Hematopoietic multipotent progenitor cell treated with erythropoietin and hydrocortisone succinate and interleukin-3 and kit ligand, for 15 days (in vitro differentiated cells): ENCODE data around the gene PPP1R26.
"Not testable (repeated sequence)": the region's sequence is repeated elsewhere in the genome, so short reads cannot be mapped to it uniquely, and the experiment has no call there.

ENCODE experiments used
- DNase-seq: peaks from one replicate; pipeline ENCODE4 v3.0.0-alpha.2; 2015; ENCODE audit warnings: low spot score

The PPP1R26 gene, protein sequence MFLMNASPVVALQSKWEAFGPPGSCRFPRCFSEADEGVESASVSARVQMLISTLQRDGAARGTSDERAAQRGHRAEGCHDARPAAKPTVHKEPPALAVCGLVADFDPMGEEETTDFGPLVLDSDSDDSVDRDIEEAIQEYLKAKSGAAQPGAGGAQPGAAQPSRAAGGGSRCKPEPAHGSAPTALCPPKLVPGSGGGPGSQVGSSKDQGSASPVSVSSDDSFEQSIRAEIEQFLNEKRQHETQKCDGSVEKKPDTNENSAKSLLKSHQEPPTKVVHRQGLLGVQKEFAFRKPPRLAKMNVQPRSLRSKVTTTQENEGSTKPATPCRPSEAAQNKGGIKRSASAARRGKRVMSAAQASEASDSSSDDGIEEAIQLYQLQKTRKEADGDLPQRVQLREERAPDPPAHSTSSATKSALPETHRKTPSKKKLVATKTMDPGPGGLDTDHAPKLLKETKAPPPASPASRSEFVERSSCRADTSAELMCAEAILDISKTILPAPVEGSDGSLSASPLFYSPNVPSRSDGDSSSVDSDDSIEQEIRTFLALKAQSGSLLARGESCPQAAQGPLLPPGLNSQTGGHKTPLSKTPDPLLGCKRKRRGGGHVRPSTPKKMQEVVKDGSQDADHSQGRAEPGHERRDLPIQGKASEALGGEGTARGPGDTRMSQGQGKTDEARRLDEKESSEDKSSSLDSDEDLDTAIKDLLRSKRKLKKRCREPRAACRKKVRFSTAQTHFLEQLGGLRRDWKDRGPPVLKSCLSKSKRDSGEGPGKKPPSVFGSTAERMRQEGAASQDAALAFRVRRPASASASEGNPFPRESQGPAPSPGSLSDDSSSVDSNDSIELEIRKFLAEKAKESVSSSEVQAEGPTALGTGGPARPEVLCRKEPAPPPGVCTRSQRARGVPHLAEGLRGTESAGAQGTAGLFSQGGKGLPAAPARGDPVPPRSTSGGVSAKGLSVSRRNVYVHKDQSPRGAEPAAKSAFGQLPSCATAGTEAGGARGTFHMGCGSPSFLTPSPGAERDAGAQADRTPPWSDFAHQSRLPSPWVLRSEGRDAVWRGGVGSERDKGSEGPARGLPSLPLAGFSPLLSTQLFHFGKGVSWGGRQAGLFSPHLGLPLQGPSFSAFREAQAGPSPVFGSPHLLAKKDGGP (N-terminal part only)

DNA sequence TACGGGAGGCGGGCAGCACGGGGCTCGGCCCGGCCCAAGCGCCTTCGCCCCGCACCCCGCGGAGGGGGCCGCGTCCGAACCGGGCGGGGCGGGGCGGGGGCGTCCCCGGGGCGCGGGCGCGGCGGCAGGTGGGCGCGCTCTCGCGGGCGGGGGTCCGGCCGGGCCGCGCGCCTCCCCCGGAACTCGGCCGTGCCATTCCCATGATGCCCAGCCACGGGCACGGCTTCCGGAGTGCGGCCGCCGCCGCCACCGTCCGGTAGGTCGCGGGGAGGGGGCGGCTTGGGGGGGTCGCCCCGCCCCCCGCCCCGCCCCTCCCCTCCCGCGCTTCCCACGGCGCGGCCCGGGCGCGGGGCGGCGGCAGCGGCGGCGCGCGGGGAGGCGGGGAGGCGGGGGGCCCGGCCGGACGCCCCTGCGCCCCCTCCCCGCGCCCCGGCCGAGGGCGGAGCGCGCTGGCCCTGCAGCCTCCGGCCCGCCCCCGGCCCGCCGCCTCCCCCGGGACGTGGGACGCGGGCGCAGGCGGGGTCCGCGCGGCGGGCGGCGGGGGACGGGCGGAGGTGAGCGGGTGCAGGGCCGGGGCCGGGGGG, at the start of gene PPP1R26:
TSS of gene PPP1R26 (plus strand) at position 314 of the 584 bp plus-strand sequence. CDS start 4,729 bp downstream, outside the sequence.
- DNase-seq: no peak

DNA sequence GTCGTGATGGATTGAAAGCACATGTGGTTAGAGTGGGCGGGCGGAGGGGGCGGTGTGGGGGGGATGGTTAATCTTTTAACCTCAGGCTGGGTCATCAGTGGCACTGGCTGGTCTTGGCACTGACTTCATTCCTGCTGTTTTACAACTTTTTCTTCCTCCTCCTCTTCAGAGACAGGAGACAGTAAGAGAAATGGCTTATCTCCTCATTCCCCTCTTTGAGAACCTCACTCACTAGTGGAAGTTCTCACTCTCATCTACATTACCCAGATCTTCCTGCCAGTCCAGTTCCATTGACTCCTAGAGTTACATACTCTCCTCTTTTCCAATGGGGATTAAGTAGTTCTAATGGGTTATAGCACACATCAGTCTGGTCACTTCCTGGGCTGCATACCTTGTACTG, 42.3 kb upstream of the PPP1R26 start:
- no peak for DNase-seq

DNA sequence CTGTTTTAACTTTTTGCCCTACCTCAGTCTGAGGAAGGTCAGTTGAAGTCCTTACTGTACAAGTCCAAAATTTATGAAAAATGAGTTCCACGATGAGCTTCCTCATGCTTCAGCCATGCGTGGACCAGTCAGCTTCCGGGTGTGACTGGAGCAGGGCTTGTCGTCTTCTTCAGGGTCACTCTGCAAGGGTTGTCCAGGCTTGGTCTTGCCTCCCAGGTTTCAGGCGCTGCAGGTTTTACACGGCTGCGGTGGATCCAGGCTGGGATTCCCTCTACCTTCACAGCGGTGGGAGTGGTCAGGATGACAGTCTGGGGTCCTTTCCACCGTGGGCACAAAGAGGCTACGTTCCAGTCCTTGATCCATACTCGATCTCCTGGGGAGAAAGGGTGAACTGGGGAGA, 41.9 kb upstream of the PPP1R26 start:
- not testable (repeated sequence) for DNase-seq

DNA sequence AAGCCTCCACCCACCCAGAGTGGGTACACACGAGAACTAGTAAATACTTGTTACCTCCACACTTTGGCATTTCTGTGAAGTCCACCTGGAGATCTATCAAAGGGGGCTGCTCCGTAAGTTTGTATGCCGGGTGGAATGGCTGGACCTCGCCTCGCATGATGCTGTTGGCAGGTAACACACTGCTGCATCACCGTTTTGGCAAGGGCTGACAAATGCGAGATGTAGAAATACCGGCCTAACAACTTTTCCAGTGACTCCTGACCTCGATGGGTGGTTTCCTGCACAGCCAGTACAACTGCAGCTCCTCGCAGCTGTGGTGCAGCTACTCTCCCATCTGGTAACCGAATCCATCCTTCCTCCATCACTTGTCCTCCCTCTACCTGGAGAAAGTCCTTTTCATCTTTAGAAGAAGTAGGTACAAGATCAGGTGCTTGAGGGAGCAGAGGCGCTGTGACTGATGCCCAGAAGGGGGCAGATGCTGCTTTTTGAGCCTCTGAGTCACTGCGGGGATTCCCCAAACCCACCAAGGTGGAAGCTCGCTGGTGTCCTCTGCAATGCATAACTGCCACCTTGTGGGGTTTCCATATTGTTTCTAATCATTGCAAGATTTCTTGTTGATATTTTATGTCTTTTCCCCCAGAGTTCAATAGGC, 40.9 kb upstream of the PPP1R26 start:
- not testable (repeated sequence) for DNase-seq

DNA sequence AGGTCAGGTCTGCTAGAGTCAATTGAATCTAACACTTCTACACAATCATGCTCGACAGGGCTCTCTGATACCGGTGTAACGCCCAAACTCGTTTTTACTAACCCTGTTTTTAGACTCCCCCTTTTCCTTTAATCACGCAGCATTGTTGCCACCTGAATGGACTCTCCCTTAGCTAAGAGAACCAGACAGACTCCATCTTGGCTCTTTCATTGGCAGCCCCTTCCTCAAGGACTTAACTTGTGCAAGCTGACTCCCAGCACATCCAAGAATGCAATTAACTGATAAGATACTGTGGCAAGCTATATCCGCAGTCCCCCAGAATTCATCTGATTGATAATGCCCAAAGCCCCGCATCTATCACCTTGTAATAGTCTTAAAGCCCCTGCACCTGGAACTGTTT, 40.1 kb upstream of the PPP1R26 start:
- not testable (repeated sequence) for DNase-seq

DNA sequence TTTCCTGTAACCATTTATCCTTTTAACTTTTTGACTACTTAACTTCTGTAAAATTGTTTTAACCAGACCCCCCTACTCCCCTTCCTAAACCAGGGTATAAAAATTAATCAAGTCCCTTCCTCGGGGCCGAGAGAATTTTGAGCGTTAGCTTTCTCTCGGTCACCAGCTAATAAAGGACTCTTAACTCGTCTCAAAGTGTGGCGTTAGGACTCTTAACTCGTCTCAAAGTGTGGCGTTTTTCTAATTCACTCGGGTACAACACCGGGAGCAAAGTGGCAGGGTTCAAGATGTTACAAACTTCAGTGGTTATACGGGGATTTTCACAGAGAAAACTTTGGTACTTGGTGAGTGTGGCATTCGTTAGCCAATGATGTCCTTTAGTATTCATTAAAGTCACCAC, 39.7 kb upstream of the PPP1R26 start:
- DNase-seq: no peak

DNA sequence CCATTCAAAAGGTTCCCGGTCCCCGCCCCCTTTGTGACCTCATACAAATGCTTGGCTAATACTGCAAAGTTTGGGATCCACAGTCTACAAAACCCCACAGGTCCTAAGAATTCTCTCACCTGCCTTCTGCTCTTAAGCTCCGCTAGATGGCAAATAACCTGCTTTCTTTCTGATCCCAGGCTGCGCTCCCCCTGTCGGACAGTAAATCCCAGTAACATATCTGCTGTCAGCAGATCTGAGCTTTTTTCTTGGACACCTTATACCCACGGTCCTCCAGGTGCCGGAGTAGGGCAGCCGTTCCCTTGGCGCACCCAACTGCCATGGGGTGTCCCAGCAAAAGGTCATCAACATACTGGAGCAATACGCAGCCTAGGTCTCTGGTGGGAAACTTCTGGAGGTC, 39.0 kb upstream of the PPP1R26 start:
- no peak for DNase-seq

DNA sequence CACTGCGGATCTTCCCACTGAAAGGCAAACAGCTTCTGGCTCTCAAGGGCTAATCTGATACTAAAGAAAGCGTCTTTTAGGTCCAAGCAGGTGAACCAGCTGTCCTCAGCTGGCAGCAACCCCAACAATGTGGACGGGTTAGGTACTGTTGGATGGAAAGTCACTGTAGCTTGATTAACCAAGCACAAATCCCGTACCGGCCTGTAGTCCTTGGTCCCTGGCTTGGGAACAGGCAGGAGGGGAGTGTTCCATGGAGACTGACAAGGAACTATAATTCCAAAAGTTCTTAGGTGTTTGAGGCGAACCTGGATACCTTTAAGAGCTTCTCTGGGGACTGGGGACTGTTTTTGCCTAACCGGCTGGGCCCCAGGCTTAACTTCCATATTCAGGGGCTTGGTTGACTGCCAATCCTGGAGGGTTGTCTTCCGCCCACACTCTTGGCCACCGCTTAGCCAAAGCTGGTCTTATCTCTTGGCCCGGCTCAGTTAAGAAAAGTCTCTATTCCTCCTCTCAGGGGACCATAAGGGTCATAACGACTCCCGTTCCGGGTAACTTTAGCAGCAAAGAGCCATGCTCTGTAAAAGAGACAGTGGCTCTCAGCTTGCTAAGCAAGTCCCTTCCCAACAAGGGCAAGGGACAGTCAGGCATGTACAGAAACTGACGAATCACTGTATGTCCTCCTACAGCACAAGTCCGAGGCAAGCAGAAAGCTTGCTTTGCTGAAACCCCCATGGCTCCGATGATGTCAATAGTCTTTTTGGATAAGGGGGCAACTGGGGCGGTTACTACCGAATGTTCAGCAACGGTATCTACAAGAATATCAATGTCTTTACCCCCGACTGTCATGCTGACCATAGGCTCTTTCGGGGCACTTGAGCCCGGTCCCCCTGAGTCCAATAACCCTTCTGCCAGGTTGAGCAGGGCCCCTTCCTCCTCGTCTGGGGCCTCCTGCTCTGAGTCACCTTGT, 38.2 kb upstream of the PPP1R26 start:
- DNase-seq: peak; percentile 42

DNA sequence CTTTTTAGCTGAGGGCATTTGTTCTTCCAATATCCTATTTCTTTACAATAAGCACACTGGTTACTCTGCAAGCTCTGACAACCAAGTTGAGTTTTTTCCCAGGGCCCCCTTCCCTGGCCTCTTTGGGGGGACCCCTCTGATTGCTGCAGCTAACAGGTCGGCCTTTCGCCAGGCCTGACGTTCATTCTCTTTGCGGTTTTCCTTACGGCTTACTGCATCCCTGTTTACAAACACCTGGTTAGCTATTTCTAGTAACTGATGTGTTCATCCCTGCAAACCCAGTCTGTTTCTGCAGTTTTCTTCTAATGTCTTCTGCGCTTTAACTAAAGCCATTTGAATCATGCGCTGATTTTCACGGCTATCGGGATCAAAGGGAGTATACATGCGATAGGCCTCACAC, 37.5 kb upstream of the PPP1R26 start:
- no peak for DNase-seq

DNA sequence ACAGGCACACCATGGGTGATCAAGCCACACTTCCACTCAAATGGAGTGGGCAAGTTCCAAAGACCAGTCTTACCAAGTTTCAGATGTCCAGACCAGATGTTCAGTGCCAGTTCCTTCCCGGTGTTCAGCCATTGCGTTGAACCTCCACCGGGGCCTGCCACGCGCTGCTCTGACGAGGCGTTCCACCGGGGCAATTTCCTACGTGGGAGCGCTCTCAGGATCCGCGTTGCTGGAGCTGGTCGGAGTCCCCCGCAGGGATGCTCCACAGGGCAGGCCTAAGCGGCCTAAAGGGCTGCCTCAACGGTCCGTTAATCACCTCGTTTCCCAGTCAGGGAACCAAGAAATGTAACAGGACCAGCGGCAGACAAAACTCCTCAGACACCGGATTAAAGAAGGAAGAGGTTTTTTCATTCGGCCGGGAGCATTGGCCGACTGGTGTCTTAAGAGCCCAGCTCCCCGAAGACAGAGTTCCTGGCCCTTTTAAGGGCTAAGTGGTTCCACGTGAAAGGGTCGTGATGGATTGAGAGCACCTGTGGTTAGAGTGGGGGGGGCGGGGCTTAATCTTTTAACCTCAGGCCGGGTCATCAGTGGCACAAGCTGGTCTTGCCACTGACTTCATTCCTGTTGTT, 35.7 kb upstream of the PPP1R26 start:
- no peak for DNase-seq

DNA sequence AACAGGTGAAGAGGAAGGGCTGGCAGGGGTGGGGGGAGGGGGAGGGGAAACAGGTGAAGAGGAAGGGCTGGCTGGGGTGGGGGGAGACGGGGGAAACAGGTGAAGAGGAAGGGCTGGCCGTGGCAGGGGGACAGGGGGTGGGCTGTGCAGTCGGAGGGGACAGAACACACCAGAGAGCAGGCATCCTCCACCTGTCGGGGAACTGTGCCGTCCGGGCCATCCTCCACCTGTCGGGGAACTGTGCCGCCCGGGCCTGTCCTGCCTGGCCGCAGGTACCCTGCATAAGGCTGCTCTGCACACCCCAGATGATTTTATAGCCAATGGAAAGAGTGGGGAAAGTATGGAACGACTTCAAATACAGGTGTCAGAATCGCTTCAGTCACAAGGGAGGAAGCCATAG, 32.5 kb upstream of the PPP1R26 start:
- no peak for DNase-seq

DNA sequence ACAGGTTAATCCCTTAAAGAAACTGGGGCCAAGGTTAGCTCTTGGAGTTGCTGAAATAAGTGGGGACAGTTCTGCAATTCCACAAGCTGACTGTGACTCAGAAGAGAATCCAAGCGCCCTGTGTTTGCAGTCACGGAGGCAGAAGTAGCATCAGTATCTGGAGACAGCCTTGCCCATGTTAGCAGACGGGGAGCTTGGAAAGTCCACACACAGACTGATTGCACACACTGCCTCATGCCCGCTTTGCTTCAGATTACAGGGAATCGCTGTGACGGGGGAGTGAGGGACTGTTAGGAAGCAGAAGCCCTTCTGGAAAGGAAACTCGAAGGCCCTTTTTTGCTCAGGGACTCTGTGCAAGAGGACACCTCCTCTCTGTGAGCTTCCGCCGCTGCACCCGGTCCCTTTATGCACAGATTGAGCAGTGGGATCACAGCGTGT, 30.9 kb upstream of the PPP1R26 start:
- DNase-seq: no peak

DNA sequence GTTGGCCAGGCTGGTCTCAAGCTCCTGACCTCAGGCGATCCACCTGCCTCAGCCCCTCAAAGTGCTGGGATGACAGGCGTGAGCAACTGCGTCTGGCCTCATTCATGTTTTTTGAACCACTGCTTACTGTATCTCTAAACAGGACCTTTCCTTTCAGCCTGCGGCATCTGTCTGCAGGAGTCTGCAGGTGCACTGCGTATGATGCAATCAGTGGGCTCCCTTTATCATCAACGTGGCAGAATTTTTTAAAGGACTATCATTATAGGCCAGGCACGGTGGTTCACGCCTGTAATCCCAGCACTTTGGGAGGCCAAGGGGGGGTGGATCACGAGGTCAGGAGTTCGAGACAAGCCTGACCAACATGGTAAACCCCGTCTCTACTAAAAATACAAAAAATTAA, 30.1 kb upstream of the PPP1R26 start:
- not testable (repeated sequence) for DNase-seq

DNA sequence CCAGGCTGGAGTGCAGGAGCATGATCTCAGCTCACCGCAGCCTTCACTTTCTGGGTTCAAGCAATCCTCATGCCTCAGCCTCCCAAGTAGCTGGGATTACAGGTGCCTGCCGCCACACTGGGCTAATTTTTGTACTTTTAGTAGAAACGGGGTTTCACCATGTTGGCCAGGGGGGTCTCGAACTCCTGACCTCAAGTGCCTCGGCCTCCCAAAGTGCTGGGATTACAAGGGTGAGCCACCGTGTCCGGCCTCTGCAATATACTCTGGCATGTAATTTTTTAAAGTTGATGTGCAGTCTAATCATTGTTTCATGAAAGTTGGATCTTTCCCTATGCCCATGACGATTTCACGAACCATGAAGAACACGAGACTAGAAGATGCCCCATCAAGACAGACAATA, 28.6 kb upstream of the PPP1R26 start:
- DNase-seq: no peak

DNA sequence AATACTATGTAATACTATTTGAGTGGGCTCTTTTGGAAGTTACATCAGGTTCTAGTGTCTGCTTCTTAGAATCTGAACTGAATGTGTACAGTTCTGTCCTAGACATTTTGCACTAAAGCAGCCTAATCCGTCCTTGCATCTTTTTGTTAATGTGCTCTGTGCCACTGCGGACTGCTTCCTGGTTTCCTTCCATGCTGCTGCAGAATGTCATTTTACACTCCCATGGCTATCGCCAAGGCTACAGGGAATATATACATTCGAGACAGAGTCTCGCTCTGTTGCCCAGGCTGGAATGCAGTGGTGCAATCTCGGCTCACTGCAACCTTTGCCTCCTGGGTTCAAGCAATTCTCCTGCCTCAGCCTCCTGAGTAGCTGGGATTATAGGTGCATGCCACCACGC, 27.7 kb upstream of the PPP1R26 start:
- not testable (repeated sequence) for DNase-seq

DNA sequence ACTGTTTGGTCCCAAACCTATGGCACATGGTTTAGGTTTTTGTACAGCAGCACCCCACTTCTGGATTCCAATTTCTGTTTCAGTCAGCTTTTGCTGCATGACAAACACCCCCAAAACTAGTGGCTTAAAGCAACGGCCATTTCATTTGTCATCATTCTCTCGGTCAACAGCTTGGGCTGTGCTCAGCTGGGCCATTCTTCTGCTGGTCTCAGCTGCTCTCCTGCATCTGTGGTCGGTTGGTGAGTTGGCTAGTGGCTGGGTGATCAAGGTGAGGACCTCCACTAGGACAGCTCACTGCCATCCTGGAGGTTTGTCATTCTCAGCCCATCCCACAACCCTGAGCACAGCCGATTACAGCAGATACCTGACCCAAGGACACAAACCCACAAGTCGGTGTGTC, 24.8 kb upstream of the PPP1R26 start:
- no peak for DNase-seq

DNA sequence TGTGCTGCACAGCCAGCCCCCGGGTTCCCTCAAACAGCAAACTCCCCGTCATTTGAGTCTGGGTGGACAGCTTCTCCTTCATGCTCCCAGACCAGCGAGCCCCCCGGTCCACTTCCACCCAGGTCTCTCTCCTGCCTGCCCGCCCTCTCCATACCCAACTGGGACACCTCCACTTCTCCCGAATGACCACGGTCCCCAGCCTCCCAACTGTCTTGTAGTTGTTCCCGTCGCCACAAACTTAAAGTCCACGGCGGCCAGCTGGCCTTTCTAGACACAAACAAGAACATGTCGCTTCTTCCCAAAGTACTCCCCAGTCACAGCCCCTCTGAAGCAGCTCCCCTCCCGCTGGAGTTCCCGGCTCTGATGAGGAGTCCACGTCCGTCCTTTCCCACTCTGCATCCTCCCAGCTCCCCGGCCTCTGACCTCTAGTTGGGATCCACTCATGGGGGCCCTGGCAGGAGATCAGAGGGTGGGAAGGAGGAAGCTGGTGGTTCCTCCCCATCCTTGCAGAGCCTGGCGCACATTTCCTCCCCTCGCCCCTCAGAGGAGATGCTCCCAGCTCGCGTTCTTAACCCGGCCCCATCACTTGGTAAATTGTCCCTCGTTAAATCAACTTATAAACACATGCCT, 24.1 kb upstream of the PPP1R26 start:
- DNase-seq: no peak

DNA sequence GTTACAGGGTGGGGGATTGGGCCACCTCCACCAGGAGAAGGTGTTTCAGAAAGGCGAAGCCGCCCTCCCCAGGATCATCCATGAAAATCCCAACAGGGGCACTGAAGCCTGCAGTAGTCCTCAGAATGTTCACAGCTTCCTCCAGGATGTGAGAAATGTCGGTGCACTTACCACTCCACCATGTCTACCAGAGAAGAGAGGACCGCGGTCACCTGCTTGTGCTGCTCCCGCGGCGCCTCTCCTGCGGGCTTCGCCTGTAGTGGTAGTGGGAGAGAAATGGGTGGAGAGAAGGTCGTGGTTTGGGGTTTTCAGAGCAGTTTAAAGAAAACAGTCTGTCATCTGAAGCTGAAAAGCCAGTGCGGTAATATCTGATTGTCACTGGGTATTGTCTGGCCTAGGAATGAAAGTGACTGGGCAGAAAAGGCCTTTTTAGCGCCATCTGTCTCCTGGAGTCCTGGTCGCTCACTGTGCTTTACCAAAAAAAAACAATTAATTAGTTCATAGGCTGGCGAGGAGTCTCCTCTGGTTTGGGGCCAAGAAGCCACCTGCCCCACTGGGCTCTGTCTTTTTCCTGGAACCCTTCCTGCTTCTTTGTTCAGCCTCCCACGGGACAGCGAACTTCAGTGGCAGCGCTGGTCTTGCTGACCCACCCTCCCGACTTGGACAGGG, 23.0 kb upstream of the PPP1R26 start:
- DNase-seq: no peak

DNA sequence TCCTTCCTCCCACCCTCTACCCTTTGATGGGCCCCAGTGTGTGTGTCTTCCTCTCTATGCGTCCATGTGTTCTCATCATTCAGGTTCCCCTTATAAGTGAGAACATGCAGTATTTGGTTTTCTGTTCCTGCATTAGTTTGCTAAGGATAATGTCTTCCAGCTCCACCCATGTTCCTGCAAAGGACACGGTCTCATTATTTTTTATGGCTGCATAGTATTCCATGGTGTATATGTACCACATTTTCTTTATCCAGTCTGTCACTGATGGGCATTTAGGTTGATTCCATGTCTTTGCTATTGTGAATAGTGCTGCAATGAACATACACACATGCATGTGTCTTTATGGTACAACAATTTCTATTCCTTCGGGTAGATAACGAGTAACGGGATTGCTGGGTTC, 21.1 kb upstream of the PPP1R26 start:
- DNase-seq: not testable (repeated sequence)
